Ishikawa (cell line): ENCODE data around the gene CCDC134.
A peak's percentile ranks its signal among the peaks of the same experiment; 100 is the strongest.

Experiments used
- EP300 ChIP-seq: IDR thresholded peaks from 2 replicates; pipeline ENCODE4 v1.6.1; 2012; ENCODE audit warnings: borderline replicate concordance
- MAX ChIP-seq: IDR thresholded peaks from 2 replicates; pipeline ENCODE4 v1.6.1; 2012
- NFIC ChIP-seq: IDR thresholded peaks from 2 replicates; pipeline ENCODE4 v1.6.1; 2012
- RAD21 ChIP-seq: IDR thresholded peaks from 2 replicates; pipeline ENCODE4 v1.6.1; 2012; ENCODE audit warnings: low read depth
- REST ChIP-seq: IDR thresholded peaks from 2 replicates; pipeline ENCODE4 v1.6.1; 2012; ENCODE audit warnings: low read depth, mild to moderate bottlenecking
- TEAD4 ChIP-seq: IDR thresholded peaks from 2 replicates; pipeline ENCODE4 v1.6.1; 2012
- ZBTB7A ChIP-seq: IDR thresholded peaks from 2 replicates; pipeline ENCODE4 v1.6.1; 2012; ENCODE audit warnings: low read depth

GRCh38 chr22:41800348-41801146, at the start of gene CCDC134:
- TF ChIP-seq EP300 = no peak; the same call in 1 of the 2 replicates
- no peak for TF ChIP-seq TEAD4
- no peak for TF ChIP-seq ZBTB7A
- peak; percentile 91 for TF ChIP-seq NFIC
- TF ChIP-seq REST = no peak
- peak; percentile 90 for TF ChIP-seq MAX
- no peak for TF ChIP-seq RAD21
